WTC11 (cell line): Measurements from ENCODE around the gene LDB3.

ENCODE experiments used
- GRHL2 ChIP-seq: fragments of 250-450 bp; sonication (Bioruptor Pico); IDR thresholded peaks from 2 replicates; pipeline ENCODE4 v1.8.0; 2022; ENCODE audit warnings: mild to moderate bottlenecking, moderate library complexity; ENCODE audit not compliant: insufficient replicate concordance, severe bottlenecking
- IRF2 ChIP-seq: sonication (generic); formaldehyde crosslinking; IDR thresholded peaks from 2 replicates; pipeline ENCODE4 v1.8.0; 2022; ENCODE audit warnings: low read depth, missing genetic modification reagents, borderline replicate concordance
- MXD4 ChIP-seq: fragments of 250-450 bp; sonication (Bioruptor Pico); IDR thresholded peaks from 2 replicates; pipeline ENCODE4 v1.8.0; 2021; ENCODE audit warnings: mild to moderate bottlenecking, moderate library complexity, borderline replicate concordance
- NFYB ChIP-seq: sonication (generic); formaldehyde crosslinking; conservative IDR thresholded peaks from 2 replicates; pipeline ENCODE4 v1.8.0; 2022; ENCODE audit warnings: low read depth, missing genetic modification reagents
- SP1 ChIP-seq: sonication (generic); formaldehyde crosslinking; conservative IDR thresholded peaks from 2 replicates; pipeline ENCODE4 v1.8.1; 2022; ENCODE audit warnings: missing genetic modification reagents
- TCF7 ChIP-seq: sonication (generic); formaldehyde crosslinking; IDR thresholded peaks from 2 replicates; pipeline ENCODE4 v1.8.0; 2022; ENCODE audit warnings: mild to moderate bottlenecking, low read depth, missing genetic modification reagents, moderate library complexity
- TEAD1 ChIP-seq: sonication (generic); formaldehyde crosslinking; IDR thresholded peaks from 2 replicates; pipeline ENCODE4 v1.8.0; 2022; ENCODE audit warnings: mild to moderate bottlenecking, missing genetic modification reagents
- TF ChIP-seq, protein P1 (sequence below): fragments of 200-600 bp; IDR thresholded peaks from 2 replicates; pipeline ENCODE4 v1.8.0; 2022; ENCODE audit warnings: antibody characterized with exemption

DNA sequence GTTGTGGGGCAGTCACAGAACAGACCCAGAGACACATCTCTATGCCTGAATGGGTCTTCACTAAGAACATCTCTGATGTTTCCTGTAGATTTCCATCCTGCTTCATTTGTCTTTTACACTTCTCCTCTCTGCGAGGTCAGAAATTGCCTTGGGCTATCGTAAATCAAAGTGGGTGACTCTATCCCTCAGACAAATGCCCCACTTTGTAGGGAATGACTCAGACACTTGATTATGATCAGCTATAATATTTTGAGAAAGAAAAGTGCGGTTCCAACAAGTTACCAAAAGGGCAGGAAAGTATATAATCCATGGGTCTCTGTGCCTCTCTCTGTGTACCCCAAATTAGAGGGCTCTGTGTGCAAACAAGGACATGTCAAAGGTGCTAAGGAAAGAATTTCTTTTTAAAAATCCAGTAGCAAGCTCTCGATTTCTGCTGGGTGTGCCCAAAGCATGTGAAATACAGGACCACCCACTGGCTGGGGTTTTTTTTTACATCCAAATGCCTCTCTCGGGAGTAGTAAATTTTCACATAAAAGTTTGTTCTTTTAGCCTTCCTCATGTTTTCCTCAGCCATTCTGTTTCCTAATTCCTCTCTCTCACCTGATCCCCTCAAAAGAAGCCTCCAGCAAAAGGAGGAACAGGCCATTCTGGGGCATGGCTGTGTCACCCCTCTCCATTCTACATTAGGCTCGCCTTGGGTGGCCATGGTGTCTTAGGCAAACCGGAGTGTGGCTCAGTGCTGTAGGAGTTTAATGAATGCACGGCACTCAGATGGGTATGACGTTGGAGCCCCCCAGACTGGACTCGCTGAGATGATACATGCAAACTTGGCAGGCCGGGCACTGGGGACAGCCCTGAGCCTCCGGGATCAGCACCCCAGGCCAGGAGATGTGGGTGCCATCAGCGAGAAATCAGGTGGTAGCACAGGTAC, 20.3 kb upstream of the LDB3 start:
- TF ChIP-seq, protein P1, sequence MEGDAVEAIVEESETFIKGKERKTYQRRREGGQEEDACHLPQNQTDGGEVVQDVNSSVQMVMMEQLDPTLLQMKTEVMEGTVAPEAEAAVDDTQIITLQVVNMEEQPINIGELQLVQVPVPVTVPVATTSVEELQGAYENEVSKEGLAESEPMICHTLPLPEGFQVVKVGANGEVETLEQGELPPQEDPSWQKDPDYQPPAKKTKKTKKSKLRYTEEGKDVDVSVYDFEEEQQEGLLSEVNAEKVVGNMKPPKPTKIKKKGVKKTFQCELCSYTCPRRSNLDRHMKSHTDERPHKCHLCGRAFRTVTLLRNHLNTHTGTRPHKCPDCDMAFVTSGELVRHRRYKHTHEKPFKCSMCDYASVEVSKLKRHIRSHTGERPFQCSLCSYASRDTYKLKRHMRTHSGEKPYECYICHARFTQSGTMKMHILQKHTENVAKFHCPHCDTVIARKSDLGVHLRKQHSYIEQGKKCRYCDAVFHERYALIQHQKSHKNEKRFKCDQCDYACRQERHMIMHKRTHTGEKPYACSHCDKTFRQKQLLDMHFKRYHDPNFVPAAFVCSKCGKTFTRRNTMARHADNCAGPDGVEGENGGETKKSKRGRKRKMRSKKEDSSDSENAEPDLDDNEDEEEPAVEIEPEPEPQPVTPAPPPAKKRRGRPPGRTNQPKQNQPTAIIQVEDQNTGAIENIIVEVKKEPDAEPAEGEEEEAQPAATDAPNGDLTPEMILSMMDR = no peak
- TF ChIP-seq IRF2 (CRISPR knock-in tag) (no peak), TEAD1 (CRISPR knock-in tag) (no peak), SP1 (CRISPR knock-in tag) (no peak), GRHL2 (CRISPR knock-in tag) (no peak), NFYB (no peak), MXD4 (CRISPR knock-in tag) (no peak), TCF7 (no peak)
